ENCODE results near the gene FXYD3. TPM values are rescaled to one million over a fixed set of nuclear protein-coding genes. Genes with fewer than 3 reads are reported as not detected.
A peak's percentile ranks its signal among the peaks of the same experiment; 100 is the strongest.
"Not testable (repeated sequence)": the region's sequence is repeated elsewhere in the genome, so short reads cannot be mapped to it uniquely, and the experiment has no call there.

FXYD3 gene
- total RNA-seq, 1 donor from 2014 or later, result 0.91 TPM

DNA sequence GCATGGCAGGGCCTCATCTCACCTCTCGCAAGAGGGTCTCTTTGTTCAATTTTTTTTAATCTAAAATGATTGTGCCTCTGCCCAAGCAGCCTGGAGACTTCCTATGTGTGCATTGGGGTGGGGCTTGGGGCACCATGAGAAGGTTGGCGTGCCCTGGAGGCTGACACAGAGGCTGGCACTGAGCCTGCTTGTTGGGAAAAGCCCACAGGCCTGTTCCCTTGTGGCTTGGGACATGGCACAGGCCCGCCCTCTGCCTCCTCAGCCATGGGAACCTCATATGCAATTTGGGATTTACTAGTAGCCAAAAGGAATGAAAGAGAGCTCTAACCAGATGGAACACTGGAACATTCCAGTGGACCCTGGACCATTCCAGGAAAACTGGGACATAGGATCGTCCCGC lies 8.0 kb downstream of the FXYD3 start:
- DNase-seq (ENCODE audit: low read depth), result peak; percentile 94

GRCh38 chr19:35124098-35125060 lies 8.8 kb downstream of the FXYD3 start:
- peak; percentile 96 for DNase-seq (ENCODE audit: low read depth)

DNA sequence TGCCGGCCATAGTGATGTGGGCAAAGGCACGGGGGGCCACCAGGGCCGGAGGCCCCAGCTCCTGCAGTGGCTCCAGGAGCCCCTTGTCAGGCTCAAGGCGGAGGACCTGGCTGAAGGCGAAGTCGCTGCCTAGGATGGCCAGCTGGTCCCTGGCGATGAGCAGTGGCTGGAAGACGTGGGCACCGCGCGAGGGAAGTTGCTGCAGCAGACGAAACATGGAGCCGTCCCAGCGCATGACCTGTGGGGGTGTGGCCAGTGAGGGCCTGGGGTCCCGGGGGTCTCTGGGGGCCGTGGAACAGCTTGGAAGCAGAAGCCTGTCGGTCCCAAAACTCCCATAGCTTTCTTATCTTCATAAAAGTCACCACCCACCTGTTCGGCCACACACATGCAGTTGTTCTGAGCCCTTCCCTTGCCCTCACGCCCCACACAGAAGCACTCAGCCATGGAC lies 9.7 kb downstream of the FXYD3 start:
- no peak for DNase-seq (ENCODE audit: low read depth)

GRCh38 chr19:35125749-35126623 lies 10.4 kb downstream of the FXYD3 start:
- DNase-seq (ENCODE audit: low read depth), result no peak

GRCh38 chr19:35126624-35126959 lies 11.0 kb downstream of the FXYD3 start:
- DNase-seq (ENCODE audit: low read depth), result no peak

DNA sequence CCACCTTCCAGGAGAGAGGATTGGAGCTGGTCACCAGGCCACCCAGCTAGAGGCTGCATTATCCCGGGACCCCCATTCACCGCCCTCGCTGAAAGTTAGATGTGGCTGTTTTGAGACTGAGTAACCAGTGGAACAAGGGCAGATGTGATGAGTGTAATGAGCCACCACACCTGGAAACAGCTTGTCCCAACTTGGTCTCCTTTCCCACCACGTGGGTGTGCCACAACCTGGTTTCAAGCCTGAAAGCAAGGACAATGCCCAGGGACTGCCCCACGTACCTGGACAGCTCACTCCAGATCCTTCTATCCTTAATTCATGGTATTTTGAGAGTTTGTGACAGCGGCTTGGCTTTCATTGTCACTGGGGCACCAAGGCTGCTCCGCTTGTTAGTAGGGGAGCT lies 12.2 kb downstream of the FXYD3 start:
- DNase-seq (ENCODE audit: low read depth), result no peak

DNA sequence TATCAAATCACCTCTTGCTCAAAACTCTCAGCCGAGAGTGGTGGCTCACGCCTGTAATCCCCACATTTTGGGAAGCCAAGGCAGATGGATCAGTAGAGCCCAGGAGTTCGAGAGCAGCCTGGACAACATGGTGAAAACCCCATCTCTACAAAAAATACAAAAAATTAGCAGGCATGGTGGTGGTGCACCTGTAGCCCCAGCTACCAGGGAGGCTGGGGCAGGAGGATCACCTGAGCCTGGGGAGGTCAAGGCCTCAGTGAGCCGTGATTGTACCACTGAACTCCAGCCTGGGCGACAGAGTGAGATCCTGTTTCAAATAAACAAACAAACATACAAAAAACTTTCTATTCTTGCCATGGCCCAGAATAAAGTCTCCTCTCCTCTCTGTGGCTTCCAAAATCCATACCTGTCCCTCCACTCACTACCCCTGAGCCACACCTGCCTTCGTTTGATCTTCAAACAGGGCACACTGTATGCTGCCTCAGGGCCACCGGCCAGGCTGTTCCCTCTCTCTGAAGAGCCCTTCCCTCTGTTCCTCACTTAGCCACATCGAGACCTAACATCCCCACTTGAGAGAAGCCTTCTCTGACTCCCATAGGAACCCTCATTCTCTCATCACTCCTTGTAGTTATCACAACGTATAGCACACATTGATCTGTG lies 12.9 kb downstream of the FXYD3 start:
- DNase-seq (ENCODE audit: low read depth), result no peak

- DNase-seq (ENCODE audit: low read depth), result not testable (repeated sequence)
These were observed 14.2 kb downstream of the FXYD3 start for GRCh38 chr19:35129724-35130274.

DNA sequence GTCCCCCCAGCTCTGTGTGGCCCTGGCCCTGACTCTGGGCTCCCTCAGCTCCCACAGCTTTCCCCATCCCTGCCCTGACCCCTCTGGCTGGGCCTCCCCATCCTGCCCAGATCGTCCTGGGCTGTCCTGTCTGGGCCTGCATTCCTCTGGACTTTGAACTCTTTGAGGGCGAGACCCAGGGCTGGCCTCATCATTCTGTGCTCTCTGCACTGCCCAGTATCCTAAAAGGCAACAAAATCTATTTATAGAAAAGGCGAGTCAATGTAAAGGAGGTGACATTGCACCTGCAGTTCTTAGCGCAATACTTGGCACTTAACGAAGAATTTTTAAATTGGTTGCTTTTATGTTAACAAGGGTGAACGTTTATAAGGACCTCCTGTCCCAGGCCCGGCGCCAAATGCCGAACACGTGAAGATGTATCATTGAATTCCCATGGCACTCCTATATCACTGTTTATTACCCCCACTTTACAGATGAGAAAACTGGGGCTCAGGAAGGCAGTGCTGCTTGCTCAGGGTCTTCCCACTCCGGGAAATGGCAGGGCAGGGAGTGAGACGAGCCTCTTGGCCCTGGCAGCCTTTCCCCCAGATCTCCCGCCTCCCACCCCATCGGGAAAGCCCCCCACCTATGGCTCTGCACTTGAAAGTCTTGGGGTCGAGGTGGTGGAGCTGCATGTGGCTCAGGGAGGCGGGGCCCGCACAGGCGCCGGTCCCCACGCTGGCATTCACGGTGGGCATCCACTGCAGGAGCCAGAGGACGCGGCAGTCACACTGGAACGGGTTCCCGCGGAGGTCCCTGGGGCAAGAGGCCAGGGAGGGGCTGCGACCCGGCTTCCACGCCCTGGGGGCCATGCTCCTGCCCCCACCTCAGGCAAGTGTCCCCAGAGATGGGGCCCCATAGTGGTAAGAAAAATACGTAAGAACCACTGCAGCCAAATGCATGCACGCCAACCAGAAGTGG lies 15.4 kb downstream of the FXYD3 start:
- no peak for DNase-seq (ENCODE audit: low read depth)

DNA sequence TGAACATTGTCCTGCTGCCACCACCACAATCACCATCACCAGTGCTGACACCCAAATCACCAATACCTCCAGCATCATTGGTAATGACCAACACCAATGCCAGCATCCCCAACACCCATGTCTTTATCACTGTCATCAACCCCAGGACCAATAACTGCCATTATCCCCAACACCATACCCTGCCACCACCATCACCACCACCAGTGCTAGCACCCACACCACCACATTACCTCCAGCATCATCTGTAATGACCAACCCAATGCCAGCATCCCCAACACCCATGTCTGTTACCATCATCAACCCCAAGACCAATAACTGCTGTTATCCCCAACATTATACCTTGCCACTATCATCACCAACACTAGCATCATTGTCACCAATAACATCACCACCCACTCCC lies 16.6 kb downstream of the FXYD3 start:
- DNase-seq (ENCODE audit: low read depth), result no peak

- DNase-seq (ENCODE audit: low read depth), result no peak
These were observed 18.2 kb downstream of the FXYD3 start for GRCh38 chr19:35133826-35134225.

DNA sequence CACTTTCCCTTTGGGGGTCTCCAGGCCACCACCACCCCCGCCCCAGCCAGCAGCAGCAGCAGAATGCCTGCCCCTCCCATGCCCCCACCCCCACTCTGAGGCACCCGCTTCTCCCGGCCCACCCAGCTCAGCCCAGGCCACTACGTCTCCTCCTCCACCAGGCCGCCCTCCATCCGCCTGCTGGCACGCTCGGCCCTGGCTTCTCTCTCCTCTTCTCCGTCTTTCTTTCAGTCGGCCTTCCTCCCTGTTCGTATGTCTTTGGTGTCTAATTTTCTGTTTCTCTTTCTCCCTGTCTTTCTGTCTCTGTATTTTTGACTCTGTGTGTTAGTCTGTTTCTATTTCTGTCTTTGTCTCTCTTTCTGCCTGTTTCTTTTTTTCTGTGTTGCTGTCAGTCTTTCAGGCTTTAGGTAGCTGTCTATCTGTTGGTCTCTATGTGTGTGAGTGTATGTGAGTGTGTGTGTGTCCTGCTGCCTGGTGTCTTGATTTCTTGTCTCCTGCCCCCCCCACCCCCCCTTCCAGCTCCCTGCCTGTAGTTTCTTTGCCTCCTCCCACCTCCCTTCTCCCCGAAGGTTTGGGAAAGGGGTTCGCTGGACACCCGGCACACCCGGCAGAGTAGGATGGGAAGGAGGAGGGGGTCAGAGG lies 19.1 kb downstream of the FXYD3 start, which contains the start of gene LGI4:
LGI4 (minus strand) TSS at position 459 of the 642 bp plus-strand sequence; CDS start at position 80, 379 bp downstream.
- DNase-seq (ENCODE audit: low read depth), result no peak

- peak; percentile 81 for DNase-seq (ENCODE audit: low read depth)
These were observed 19.8 kb downstream of the FXYD3 start for GRCh38 chr19:35135389-35135909.

DNA sequence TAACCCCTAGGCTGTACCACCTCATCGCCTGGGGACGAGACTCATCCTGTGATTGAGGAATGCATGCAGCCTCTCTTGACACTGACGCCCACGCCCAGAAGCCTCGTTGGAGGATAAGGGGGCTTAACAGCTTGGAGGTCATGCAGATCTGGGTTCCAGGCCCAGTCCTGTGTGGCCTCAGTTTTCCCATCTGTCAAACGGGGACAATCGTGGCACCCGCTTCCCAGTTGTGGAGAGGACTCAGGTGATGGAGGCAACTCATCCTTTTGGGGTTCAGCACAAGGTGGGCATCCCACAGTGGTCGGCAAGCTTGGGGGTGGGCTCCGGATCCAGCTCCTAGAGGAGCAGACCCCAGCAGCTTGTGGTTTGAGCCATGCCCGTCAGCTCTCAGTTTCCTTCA lies 20.6 kb downstream of the FXYD3 start:
- no peak for DNase-seq (ENCODE audit: low read depth)

- no peak for DNase-seq (ENCODE audit: low read depth)
These were observed 21.5 kb downstream of the FXYD3 start for GRCh38 chr19:35136977-35137702.

DNA sequence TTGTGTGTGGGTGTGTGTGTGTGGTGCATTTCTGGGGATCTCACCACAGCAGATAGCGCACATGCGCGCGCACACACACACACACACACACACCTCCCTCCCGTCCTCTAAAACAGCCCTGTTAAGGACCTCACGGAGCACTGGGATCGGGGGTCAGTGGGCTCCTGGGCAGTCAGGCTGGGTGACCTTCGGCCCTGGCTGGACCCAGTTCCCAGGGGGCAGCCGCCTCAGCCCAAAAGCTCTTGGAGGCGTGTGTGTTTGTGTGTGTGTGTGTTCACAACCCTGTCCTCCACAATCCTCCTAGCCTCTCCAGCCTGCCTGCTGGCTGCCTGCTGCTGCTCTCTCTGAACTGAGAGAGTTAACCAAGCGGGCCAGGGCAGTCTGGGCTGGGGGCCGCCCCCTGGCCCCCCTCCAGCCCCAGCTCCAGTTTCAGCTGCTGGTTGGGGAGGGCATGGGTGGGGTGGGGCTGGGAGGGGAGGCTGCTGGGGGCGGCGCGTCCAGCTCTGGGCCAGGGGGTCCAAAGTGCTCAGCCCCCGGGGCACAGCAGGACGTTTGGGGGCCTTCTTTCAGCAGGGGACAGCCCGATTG lies 22.8 kb downstream of the FXYD3 start, which contains the start of gene FXYD1:
FXYD1 (plus strand) TSS at position 520 of the 588 bp plus-strand sequence. CDS start 1,256 bp downstream, outside the sequence.
- DNase-seq (ENCODE audit: low read depth), result peak; percentile 72

DNA sequence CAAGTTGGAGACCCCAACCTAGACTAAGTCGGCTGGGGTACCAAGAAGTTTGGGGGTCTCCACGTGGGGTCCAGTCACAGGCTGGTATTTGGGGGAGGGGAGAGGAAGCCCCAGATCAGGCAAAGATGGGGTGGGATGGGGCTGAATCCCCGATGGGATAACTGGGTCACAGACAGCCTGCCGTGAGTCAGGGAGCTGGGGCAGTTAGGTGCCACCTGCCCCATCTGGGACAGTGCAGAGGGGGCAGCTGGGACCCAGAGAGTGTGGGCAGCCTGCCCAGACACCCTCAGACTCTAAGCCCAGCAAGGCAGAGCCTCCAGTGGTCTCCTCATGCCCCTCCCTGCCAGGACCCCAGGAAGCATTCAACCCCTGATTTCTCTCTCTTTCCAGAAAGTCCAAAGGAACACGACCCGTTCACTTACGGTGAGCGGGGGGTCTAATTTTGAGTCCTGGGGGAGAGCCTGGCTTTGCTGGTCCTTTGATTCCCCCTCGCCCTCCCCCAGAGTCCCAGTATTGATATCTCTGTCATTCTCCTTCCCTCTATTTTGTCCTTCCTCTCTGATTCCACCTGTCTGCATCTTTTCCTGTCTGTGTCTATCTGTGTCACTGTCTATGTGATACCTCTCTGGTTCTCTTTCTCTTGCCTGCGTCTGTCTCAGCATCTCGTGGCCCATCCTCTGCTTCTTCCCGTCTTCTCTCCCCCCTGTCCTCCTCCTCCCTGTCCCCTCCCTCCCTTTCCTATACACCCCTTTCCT lies 24.8 kb downstream of the FXYD3 start:
- no peak for DNase-seq (ENCODE audit: low read depth)

Measured in myocyte (in vitro differentiated cells).